Fibroblast of the aortic adventitia (primary cell): Measurements from ENCODE around the gene CELF5. TPM values are rescaled to one million over a fixed set of nuclear protein-coding genes. Genes with fewer than 3 reads are reported as not detected.

Source experiments
- DNase-seq: peaks from one replicate; pipeline ENCODE4 v3.0.0-alpha.2; 2010; ENCODE audit warnings: low read depth
- H3K4me3 ChIP-seq: 2 replicates; pipeline ENCODE4 v1.5.1; 2011; ENCODE audit warnings: low read depth, mild to moderate bottlenecking, control low read depth, low read length, moderate library complexity
- CTCF ChIP-seq: IDR thresholded peaks from 2 replicates; pipeline ENCODE4 v1.5.1; 2011; ENCODE audit warnings: mild to moderate bottlenecking, low read length, control low read depth, inconsistent platforms; ENCODE audit not compliant: insufficient read depth
- total RNA-seq: library from RNA; depleted of rRNA; stranded (reverse); fragments of >200 nt; gene quantifications from 2 replicates; pipeline ENCODE4 v1.2.3, GENCODE V29; 2012; ENCODE audit warnings: low replicate concordance

CELF5 gene
- total RNA-seq, result not detected in 2 replicates

- H3K4me3 ChIP-seq, result peak within 1 kb of the TSS; percentile 22
- TF ChIP-seq CTCF, result peak; percentile 28
- no peak for DNase-seq
Measured at GRCh38 chr19:3224346-3225168, at the start of gene CELF5. Gene CELF5, plus strand, starts transcription at chr19:3224661. Its CDS starts 79 bp downstream, at chr19:3224740.

- no peak for TF ChIP-seq CTCF
Measured at GRCh38 chr19:3175781-3176714, 48.4 kb upstream of the CELF5 start.

GRCh38 chr19:3176715-3177501 is 47.6 kb upstream of the CELF5 start:
- no peak for TF ChIP-seq CTCF
- DNase-seq, result peak; percentile 54
- H3K4me3 ChIP-seq, result no peak overlapping the region

More at GRCh38 chr19:3175781-3176714, 48.4 kb upstream of the CELF5 start:
- DNase-seq, result peak; percentile 76
- no peak overlapping the region for H3K4me3 ChIP-seq

GRCh38 chr19:3178377-3178972 is 46.0 kb upstream of the CELF5 start, which contains the start of gene S1PR4:
Gene S1PR4, plus strand, starts transcription at chr19:3178769. Its CDS starts 24 bp downstream, at chr19:3178793.
- no peak for TF ChIP-seq CTCF
- no peak within 1 kb of the TSS for H3K4me3 ChIP-seq
- DNase-seq, result no peak

GRCh38 chr19:3178973-3179738 is 45.3 kb upstream of the CELF5 start:
- H3K4me3 ChIP-seq, result no peak overlapping the region
- TF ChIP-seq CTCF, result no peak
- no peak for DNase-seq
